Measurements from ENCODE around the gene PAM. TPM values are rescaled to one million over a fixed set of nuclear protein-coding genes. Genes with fewer than 3 reads are reported as not detected.

Gene PAM
- total and polyA plus RNA-seq, 2 of the 8 experiments (the other 6 are each of a cell fraction or from before 2014, with no cell fraction given) = 30.4 to 67.8 TPM

- Histone ChIP-seq H3K4me2 (ENCODE audit: insufficient read depth in 1 of 2, low read depth in 2 of 2, low read length in 2 of 2) (no peak overlapping the region), H4K8ac (ENCODE audit: extremely low read depth, insufficient read depth, low read length) (no peak overlapping the region), H3K4ac (replicated peaks; ENCODE audit: insufficient read length, low read depth, low read length) (no peak overlapping the region), H3K9me3 (ENCODE audit: insufficient read depth in 2 of 2, low read depth in 1 of 2, low read length in 1 of 2) (no peaks in the 10 kb centered on the region), H2BK120ac (replicated peaks; ENCODE audit: low read depth, low read length) (no peak overlapping the region), H4K91ac (replicated peaks; ENCODE audit: insufficient read length, low read length) (no peak overlapping the region), H2BK15ac (ENCODE audit: low read length) (no peak overlapping the region), H3K79me2 (ENCODE audit: control insufficient read depth in 1 of 2, insufficient read depth in 2 of 2, low read length in 2 of 2) (no peaks in the 10 kb centered on the region), H3K9ac (replicated peaks in 1 of 4; ENCODE audit: extremely low read depth in 1 of 4, low read depth in 3 of 4, low read length in 3 of 4) (no peak overlapping the region), H2BK5ac (ENCODE audit: low read depth, low read length) (no peak overlapping the region), H2BK20ac (ENCODE audit: low read length) (no peak overlapping the region), H3K27me3 (replicated peaks in 1 of 4; ENCODE audit: control insufficient read depth in 3 of 4, extremely low read depth in 1 of 4, insufficient read depth in 3 of 4, low read length in 3 of 4) (no peaks in the 10 kb centered on the region), H3K79me1 (ENCODE audit: low read depth, low read length) (no peaks in the 10 kb centered on the region; the same call in 1 of the 2 replicates), H2AFZ (ENCODE audit: low read length) (no peak overlapping the region), H3K27ac (ENCODE audit: low read depth, low read length) (no peak overlapping the region), H3K56ac (replicated peaks; ENCODE audit: insufficient read length, low read depth, low read length) (no peak overlapping the region), H2AK5ac (ENCODE audit: low read depth, low read length) (no peak overlapping the region), H2BK12ac (ENCODE audit: low read depth, low read length) (no peak overlapping the region), H3K36me3 (ENCODE audit: control insufficient read depth in 2 of 4, insufficient read depth in 4 of 4, low read length in 3 of 4) (no peaks in the 10 kb centered on the region), H3K4me3 (ENCODE audit: extremely low read depth in 1 of 4, insufficient read depth in 2 of 4, low read depth in 3 of 4, low read length in 4 of 4) (no peak overlapping the region), H3K4me1 (replicated peaks in 1 of 4; ENCODE audit: control insufficient read depth in 3 of 4, insufficient read depth in 4 of 4, low read length in 3 of 4) (no peaks in the 10 kb centered on the region; a peak in 1 of 7 replicates), H4K5ac (ENCODE audit: insufficient read length, low read depth, low read length) (no peak overlapping the region), H3K18ac (ENCODE audit: extremely low read depth, low read length) (no peak overlapping the region), H3K14ac (ENCODE audit: insufficient read length) (no peak overlapping the region), H3K23me2 (ENCODE audit: low read depth, low read length) (no peaks in the 10 kb centered on the region), H4K20me1 (replicated peaks in 1 of 2; ENCODE audit: control insufficient read depth in 1 of 2, insufficient read depth in 2 of 2, low read length in 2 of 2) (no peaks in the 10 kb centered on the region), H3K23ac (ENCODE audit: insufficient read length) (no peak overlapping the region)
- FAIRE-seq = no peak
- TF ChIP-seq SP2 (IDR thresholded peaks at IDR 0.05; ENCODE audit: low read length) = no peak
- ChIA-PET POLR2A (ENCODE audit: partially characterized antibody) (no interaction called here), CTCF (ENCODE audit: partially characterized antibody) (interaction anchor here (1.9 to 2.1 kb wide), 2 partner anchors 34 to 145 kb away, joined by 6 to 7 read pairs; no protein-coding TSS in a partner anchor)
- DNase-seq (ENCODE audit: low read depth in 1 of 2, low spot score in 2 of 2) = no peak
These were observed 71.5 kb downstream of the PAM start for GRCh38 chr5:102826629-102827028.

Data from H1 (cell line).